T-helper 2 cell treated with Interferon-gamma antibody and Interleukin-4, amounts not matched to agents 100 ng/mL and 5 ng/mL, for 36 hours (primary cell): Measurements from ENCODE around the gene TMEM243. TPM values are rescaled to one million over a fixed set of nuclear protein-coding genes. Genes with fewer than 3 reads are reported as not detected.
"Not testable (repeated sequence)": the region's sequence is repeated elsewhere in the genome, so short reads cannot be mapped to it uniquely, and the experiment has no call there.

ENCODE experiments used
- intact Hi-C: fragments of 100-400 bp; cut with micrococcal nuclease; formaldehyde crosslinking; loops from one replicate; pipeline ENCODE4 v1.15.1; 2023
- total RNA-seq: library from RNA; stranded (reverse); gene quantifications from 2 replicates; pipeline ENCODE4 v1.2.3, GENCODE V29; 2022

TMEM243 gene
- total RNA-seq, 1 donor from 2014 or later = 42.2 TPM

GRCh38 chr7:87213252-87213651, 6.3 kb downstream of the TMEM243 start:
- intact Hi-C loops = loop anchor here (2.0 to 10.0 kb wide), 2 partner anchors 18 to 652 kb away; no protein-coding TSS in a partner anchor

GRCh38 chr7:87212498-87212897, 7.0 kb downstream of the TMEM243 start:
- intact Hi-C loops = loop anchor here (2.0 to 10.0 kb wide), 2 partner anchors 18 to 652 kb away; no protein-coding TSS in a partner anchor

- intact Hi-C loops = loop anchor here (10.0 kb wide), 1 partner anchor 654 kb away; no protein-coding TSS in a partner anchor
These were observed 9.0 kb downstream of the TMEM243 start for GRCh38 chr7:87210506-87210905.

- intact Hi-C loops = no loop called here
These were observed 10.1 kb downstream of the TMEM243 start for GRCh38 chr7:87209295-87209924.

- intact Hi-C loops = no loop called here
These were observed 13.2 kb downstream of the TMEM243 start for GRCh38 chr7:87206361-87206760.

GRCh38 chr7:87205701-87206100, 13.8 kb downstream of the TMEM243 start:
- intact Hi-C loops = not testable (repeated sequence)

- intact Hi-C loops = no loop called here
These were observed 14.6 kb downstream of the TMEM243 start for GRCh38 chr7:87204933-87205332.

- intact Hi-C loops = not testable (repeated sequence)
These were observed 15.6 kb downstream of the TMEM243 start for GRCh38 chr7:87203929-87204328.

- intact Hi-C loops = no loop called here
These were observed 16.8 kb downstream of the TMEM243 start for GRCh38 chr7:87202705-87203104.

GRCh38 chr7:87202208-87202607, 17.3 kb downstream of the TMEM243 start:
- intact Hi-C loops = no loop called here

GRCh38 chr7:87199700-87200450, 19.7 kb downstream of the TMEM243 start:
- intact Hi-C loops = no loop called here

GRCh38 chr7:87199241-87199640, 20.3 kb downstream of the TMEM243 start:
- intact Hi-C loops = no loop called here

- intact Hi-C loops = loop anchor here (2.0 kb wide), 1 partner anchor 19 kb away; no protein-coding TSS in a partner anchor
These were observed 25.6 kb downstream of the TMEM243 start for GRCh38 chr7:87193912-87194311.

- intact Hi-C loops = no loop called here
These were observed 26.6 kb downstream of the TMEM243 start for GRCh38 chr7:87192784-87193487.

GRCh38 chr7:87190783-87191182, 28.7 kb downstream of the TMEM243 start:
- intact Hi-C loops = no loop called here

- intact Hi-C loops = loop anchor here (5.0 kb wide), 1 partner anchor 37 kb away; the partner anchor contains the start of gene DMTF1
These were observed 30.6 kb downstream of the TMEM243 start for GRCh38 chr7:87188930-87189329.

GRCh38 chr7:87187120-87187519, 32.4 kb downstream of the TMEM243 start:
- intact Hi-C loops = loop anchor here (5.0 kb wide), 1 partner anchor 35 kb away; the partner anchor contains the start of gene DMTF1

- intact Hi-C loops = no loop called here
These were observed 40.4 kb downstream of the TMEM243 start for GRCh38 chr7:87179180-87179579.

GRCh38 chr7:87178320-87178719, 41.2 kb downstream of the TMEM243 start:
- intact Hi-C loops = no loop called here

- intact Hi-C loops = no loop called here
These were observed 46.1 kb downstream of the TMEM243 start for GRCh38 chr7:87173471-87173870.

- intact Hi-C loops = no loop called here
These were observed 48.1 kb downstream of the TMEM243 start for GRCh38 chr7:87171282-87171934.
